ENCODE results near the gene PERM1. TPM values are rescaled to one million over a fixed set of nuclear protein-coding genes. Genes with fewer than 3 reads are reported as not detected.

Gene PERM1
- total and polyA plus RNA-seq, 9 of the 15 experiments (the other 6 are each of a cell fraction or from before 2014, with no cell fraction given), result not detected

- TF ChIP-seq ATF3 (IDR thresholded peaks at IDR 0.05) (peak; percentile 14; the same call in 1 of the 2 replicates), ATF3 (CRISPR knock-in tag; conservative IDR thresholded peaks at IDR 0.05) (no peak), RFX7 (CRISPR knock-in tag; IDR thresholded peaks at IDR 0.05) (no peak), FOXK1 (CRISPR knock-in tag; IDR thresholded peaks at IDR 0.05; ENCODE audit: borderline replicate concordance) (no peak)
Observed at GRCh38 chr1:1027791-1028190, 45.9 kb upstream of the PERM1 start (continued).

- peaks cover 10% of the 10 kb centered on the region for H3K9me1 ChIP-seq (ENCODE audit: control insufficient read depth, insufficient read depth, low read length)
- peaks cover 55% of the 10 kb centered on the region; the same call in 2 of the 3 replicates for H3K36me3 ChIP-seq (ENCODE audit: control insufficient read depth, insufficient read depth, low read length)
- no peak overlapping the region for H2AFZ ChIP-seq (ENCODE audit: low read depth, low read length)
- no peaks in the 10 kb centered on the region for H3K27me3 ChIP-seq (ENCODE audit: control insufficient read depth in 2 of 2, insufficient read depth in 2 of 2, low read length in 2 of 2)
- BruUV-seq (replicated peaks), result no TSS peak
- intact Hi-C loops (cut with micrococcal nuclease) (no loop called here), in situ Hi-C loops (cut with MboI) (no loop called here)
- no peak for FAIRE-seq
- CTCF ChIA-PET (ENCODE audit: low intra/inter-chr PET ratio), result no interaction called here
- DNase-seq (ENCODE audit: extremely low read depth in 1 of 4, low spot score in 3 of 4), result no peak
- no peak overlapping the region for H3K27ac ChIP-seq (ENCODE audit: extremely low read depth, low read depth, low read length)
- H3K4me3 ChIP-seq, result no peak overlapping the region
- H4K20me1 ChIP-seq (replicated peaks; ENCODE audit: control insufficient read depth, insufficient read depth, low read length), result peaks cover 27% of the 10 kb centered on the region
- POLR2A ChIA-PET, result interaction anchor here (0.6 to 1.1 kb wide), 4 partner anchors 25 to 879 kb away, joined by 3 to 4 read pairs (median 3); partner anchors contain the start of gene PLEKHN1
- H3K9ac ChIP-seq (ENCODE audit: insufficient read depth in 1 of 2, low read depth in 2 of 2, low read length in 2 of 2), result peak overlapping the region in 1 of 2 experiments; percentile 68; a peak in 2 of 4 replicates
- no peaks in the 10 kb centered on the region for H3K9me3 ChIP-seq (replicated peaks; ENCODE audit: control insufficient read depth, insufficient read depth, low read depth, low read length)
- TF ChIP-seq SPI1 (IDR thresholded peaks at IDR 0.05; ENCODE audit: borderline replicate concordance, low read depth, low read length), result peak; percentile 63; the same call in 1 of the 2 replicates
- TF ChIP-seq KDM1A (IDR thresholded peaks at IDR 0.05), result peak in 1 of 2 experiments; percentile 55; a peak in 1 of 4 replicates
- TF ChIP-seq ZNF384 (IDR thresholded peaks at IDR 0.05; ENCODE audit: low read depth, low read length), result no peak
- no peak overlapping the region for H3K4me2 ChIP-seq (ENCODE audit: insufficient read depth, low read length)
- peaks cover 19 to 70% of the 10 kb centered on the region in 2 experiments for H3K4me1 ChIP-seq (replicated peaks in 1 of 2; ENCODE audit: control insufficient read depth in 2 of 2, insufficient read depth in 2 of 2, low read length in 2 of 2)
- 72% methylated on average over 19 of the region's 21 CpGs for WGBS (ENCODE audit: insufficient coverage, low coverage, missing lambda C conversion rate)
- no peak for ATAC-seq
- peaks cover 24% of the 10 kb centered on the region for H3K79me2 ChIP-seq (ENCODE audit: control insufficient read depth, insufficient read depth, low read length)
Observed at GRCh38 chr1:1026599-1027413, 44.9 kb upstream of the PERM1 start.

Data from K562 (cell line).